ENCODE results near the gene FRMD4A.

GRCh38 chr10:14180911-14181566 is 149.7 kb downstream of the FRMD4A start:
- TF ChIP-seq, protein P1, sequence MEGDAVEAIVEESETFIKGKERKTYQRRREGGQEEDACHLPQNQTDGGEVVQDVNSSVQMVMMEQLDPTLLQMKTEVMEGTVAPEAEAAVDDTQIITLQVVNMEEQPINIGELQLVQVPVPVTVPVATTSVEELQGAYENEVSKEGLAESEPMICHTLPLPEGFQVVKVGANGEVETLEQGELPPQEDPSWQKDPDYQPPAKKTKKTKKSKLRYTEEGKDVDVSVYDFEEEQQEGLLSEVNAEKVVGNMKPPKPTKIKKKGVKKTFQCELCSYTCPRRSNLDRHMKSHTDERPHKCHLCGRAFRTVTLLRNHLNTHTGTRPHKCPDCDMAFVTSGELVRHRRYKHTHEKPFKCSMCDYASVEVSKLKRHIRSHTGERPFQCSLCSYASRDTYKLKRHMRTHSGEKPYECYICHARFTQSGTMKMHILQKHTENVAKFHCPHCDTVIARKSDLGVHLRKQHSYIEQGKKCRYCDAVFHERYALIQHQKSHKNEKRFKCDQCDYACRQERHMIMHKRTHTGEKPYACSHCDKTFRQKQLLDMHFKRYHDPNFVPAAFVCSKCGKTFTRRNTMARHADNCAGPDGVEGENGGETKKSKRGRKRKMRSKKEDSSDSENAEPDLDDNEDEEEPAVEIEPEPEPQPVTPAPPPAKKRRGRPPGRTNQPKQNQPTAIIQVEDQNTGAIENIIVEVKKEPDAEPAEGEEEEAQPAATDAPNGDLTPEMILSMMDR (conservative IDR thresholded peaks at IDR 0.05; ENCODE audit: low read length) = no peak
- TF ChIP-seq EZH2phosphoT487 (IDR thresholded peaks at IDR 0.05; ENCODE audit: borderline replicate concordance, low read depth, low read length) = no peak
